NCI-H1694 treated with DMSO at 0.1 percent for 48 hours (cell line): Measurements from ENCODE around the gene IQCH.

Source experiments
- DNase-seq: peaks from one replicate; lab custom pipeline; 2025; lab: John Stamatoyannopoulos, UW

The IQCH gene

GRCh38 chr15:67254238-67255175, at the start of gene IQCH, which contains the start of gene AAGAB:
TSS of gene IQCH (plus strand) at chr15:67254786. CDS start at chr15:67254897, 111 bp downstream.
TSS of gene AAGAB (minus strand) at chr15:67254661. CDS start at chr15:67254631, 30 bp downstream.
- DNase-seq, result peak; percentile 59

GRCh38 chr15:67207555-67208207, 46.9 kb upstream of the IQCH start:
- no peak for DNase-seq

GRCh38 chr15:67208396-67208795, 46.2 kb upstream of the IQCH start:
- no peak for DNase-seq

- no peak for DNase-seq
These were observed 43.9 kb upstream of the IQCH start for GRCh38 chr15:67210555-67211168.

GRCh38 chr15:67212684-67213367, 41.8 kb upstream of the IQCH start:
- no peak for DNase-seq

- no peak for DNase-seq
These were observed 39.5 kb upstream of the IQCH start for GRCh38 chr15:67215102-67215501.

GRCh38 chr15:67216859-67217258, 37.7 kb upstream of the IQCH start:
- no peak for DNase-seq

GRCh38 chr15:67218428-67218827, 36.2 kb upstream of the IQCH start:
- no peak for DNase-seq

GRCh38 chr15:67219288-67219687, 35.3 kb upstream of the IQCH start:
- no peak for DNase-seq

- DNase-seq, result no peak
These were observed 29.7 kb upstream of the IQCH start for GRCh38 chr15:67224889-67225288.

GRCh38 chr15:67225336-67225735, 29.2 kb upstream of the IQCH start:
- no peak for DNase-seq

- no peak for DNase-seq
These were observed 27.2 kb upstream of the IQCH start for GRCh38 chr15:67227431-67227830.

- DNase-seq, result no peak
These were observed 26.7 kb upstream of the IQCH start for GRCh38 chr15:67227846-67228245.

GRCh38 chr15:67228286-67228685, 26.3 kb upstream of the IQCH start:
- no peak for DNase-seq

GRCh38 chr15:67230504-67230903, 24.1 kb upstream of the IQCH start:
- no peak for DNase-seq

- no peak for DNase-seq
These were observed 22.0 kb upstream of the IQCH start for GRCh38 chr15:67232591-67232990.

- DNase-seq, result peak; percentile 35
These were observed 14.1 kb upstream of the IQCH start for GRCh38 chr15:67240235-67241131.

GRCh38 chr15:67241132-67241855, 13.3 kb upstream of the IQCH start:
- DNase-seq, result no peak

GRCh38 chr15:67242708-67243111, 11.9 kb upstream of the IQCH start:
- no peak for DNase-seq

- DNase-seq, result no peak
These were observed 9.6 kb upstream of the IQCH start for GRCh38 chr15:67244971-67245478.
